NT2/D1 (cell line): ENCODE results near the gene USH1C.

Experiments used
- DNase-seq: peaks from one replicate; pipeline ENCODE4 v3.0.0-alpha.2; 2011; ENCODE audit warnings: low read depth, low spot score
- H3K27me3 ChIP-seq: 2 replicates; pipeline ENCODE4 v1.6.0; 2011; ENCODE audit warnings: mild to moderate bottlenecking; ENCODE audit not compliant: insufficient read length, insufficient read depth
- H3K36me3 ChIP-seq: 2 replicates; pipeline ENCODE4 v1.6.1; 2011; ENCODE audit warnings: mild to moderate bottlenecking, low read length, mixed read lengths; ENCODE audit not compliant: insufficient read depth, insufficient read length
- H3K4me1 ChIP-seq: 2 replicates; pipeline ENCODE4 v1.5.1; 2011; ENCODE audit not compliant: insufficient read depth, insufficient read length
- H3K4me3 ChIP-seq: 2 replicates; pipeline ENCODE4 v1.5.1; 2011; ENCODE audit warnings: low read depth; ENCODE audit not compliant: insufficient read length
- H3K9ac ChIP-seq: 2 replicates; pipeline ENCODE4 v1.6.0; 2011; ENCODE audit warnings: low read depth; ENCODE audit not compliant: insufficient read length
- H3K9me3 ChIP-seq: 2 replicates; pipeline ENCODE4 v1.5.1; 2011; ENCODE audit warnings: mild to moderate bottlenecking, low read length; ENCODE audit not compliant: insufficient read depth
- SUZ12 ChIP-seq: IDR thresholded peaks from 2 replicates; pipeline ENCODE4 v1.6.1; 2011; ENCODE audit not compliant: insufficient read length, insufficient read depth; ENCODE audit errors: extremely low read depth
- YY1 ChIP-seq: IDR thresholded peaks from 2 replicates; pipeline ENCODE4 v1.6.1; 2011; ENCODE audit not compliant: insufficient read length, insufficient read depth
- ZNF274 ChIP-seq: IDR thresholded peaks from 2 replicates; pipeline ENCODE4 v1.6.1; 2011; ENCODE audit warnings: mild to moderate bottlenecking, low read depth, low read length

The USH1C gene

DNA sequence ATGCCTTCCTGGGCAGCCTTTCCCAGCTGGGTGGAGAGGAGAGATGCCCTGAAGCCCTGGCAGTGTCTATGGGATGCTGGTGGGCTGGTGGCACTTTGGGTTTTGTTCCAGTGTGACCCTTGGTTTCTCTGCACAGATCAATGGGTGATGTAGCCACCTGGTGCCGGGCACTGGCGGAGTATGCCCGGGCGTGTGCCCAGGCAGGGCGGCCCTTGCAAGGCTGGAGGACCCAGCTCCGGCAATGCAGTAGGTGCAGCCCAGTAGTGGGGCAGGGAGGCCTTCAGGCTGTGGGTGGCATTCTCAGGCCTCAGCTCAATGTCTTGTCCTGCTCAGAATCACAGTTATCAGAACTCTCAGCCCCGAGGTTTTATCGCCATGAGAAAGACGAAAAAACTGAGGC, 14.7 kb upstream of the USH1C start:
- H3K4me1 ChIP-seq: no peaks in the 10 kb centered on the region
- DNase-seq: no peak
- H3K9ac ChIP-seq: no peak overlapping the region
- H3K9me3 ChIP-seq: no peaks in the 10 kb centered on the region
- H3K27me3 ChIP-seq: no peaks in the 10 kb centered on the region
- no peaks in the 10 kb centered on the region for H3K36me3 ChIP-seq
- H3K4me3 ChIP-seq: no peak overlapping the region
- TF ChIP-seq YY1: no peak
- TF ChIP-seq ZNF274: no peak
- TF ChIP-seq SUZ12: no peak

DNA sequence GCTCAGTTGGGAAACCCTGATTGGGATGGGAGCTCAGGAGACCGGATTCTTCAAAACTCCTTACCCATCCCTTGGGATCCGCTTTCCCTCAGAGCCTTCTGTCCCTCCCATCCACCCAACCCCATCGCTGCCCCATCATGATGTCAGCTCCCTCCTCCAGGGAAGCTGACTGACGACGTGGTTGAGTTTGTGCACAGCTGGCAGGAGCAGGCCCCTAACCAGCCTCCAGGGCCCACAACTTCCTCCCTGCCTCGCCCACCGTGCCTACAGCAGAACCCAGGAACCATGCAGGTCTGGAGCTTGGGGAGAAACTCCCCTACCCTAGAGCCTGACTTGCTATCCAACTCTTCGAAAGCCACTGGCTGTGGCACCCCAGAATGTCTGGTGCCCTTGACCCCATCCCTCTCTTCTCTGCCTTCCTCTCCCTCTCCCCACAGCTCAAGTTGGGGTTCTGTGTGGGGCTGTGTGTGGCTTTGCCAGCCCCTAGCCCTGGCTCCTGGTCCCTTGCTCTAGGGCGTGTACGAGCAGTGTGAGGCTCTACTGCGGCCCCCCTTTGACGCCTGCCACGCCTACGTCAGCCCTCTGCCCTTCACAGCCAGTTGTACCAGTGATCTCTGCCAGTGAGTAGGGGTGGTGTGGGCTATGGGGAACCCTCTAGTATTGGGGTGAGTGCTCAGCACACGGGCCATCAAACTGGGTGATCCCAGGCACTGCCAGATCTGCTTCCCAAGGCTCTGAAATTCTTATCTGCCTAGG, 14.0 kb upstream of the USH1C start:
- no peaks in the 10 kb centered on the region for H3K27me3 ChIP-seq
- no peaks in the 10 kb centered on the region for H3K4me1 ChIP-seq
- TF ChIP-seq SUZ12 (no peak), YY1 (no peak), ZNF274 (no peak)
- H3K36me3 ChIP-seq: no peaks in the 10 kb centered on the region
- no peaks in the 10 kb centered on the region for H3K9me3 ChIP-seq
- no peak overlapping the region for H3K4me3 ChIP-seq
- no peak overlapping the region for H3K9ac ChIP-seq
- no peak for DNase-seq

DNA sequence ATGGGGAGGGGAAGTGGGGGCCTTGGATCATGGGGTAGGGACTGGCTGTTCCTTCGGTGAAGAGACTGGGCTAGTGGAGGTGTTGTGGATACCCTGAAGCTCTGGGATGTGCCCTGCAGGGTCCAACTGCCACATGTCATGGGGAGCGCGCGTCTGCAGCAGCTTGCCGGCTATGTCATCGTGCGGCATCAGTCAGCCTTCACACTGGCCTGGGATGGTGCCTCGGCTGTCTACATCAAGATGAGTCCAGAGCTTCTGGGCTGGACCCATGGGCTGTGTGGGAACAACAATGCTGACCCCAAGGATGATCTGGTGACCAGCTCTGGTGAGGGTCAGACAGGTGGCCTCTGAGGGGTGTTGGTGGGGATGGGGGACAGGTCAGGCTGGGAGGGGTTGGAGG, 12.8 kb upstream of the USH1C start:
- Histone ChIP-seq H3K36me3 (no peaks in the 10 kb centered on the region), H3K4me3 (no peak overlapping the region), H3K9ac (no peak overlapping the region), H3K27me3 (no peaks in the 10 kb centered on the region), H3K4me1 (no peaks in the 10 kb centered on the region), H3K9me3 (no peaks in the 10 kb centered on the region)
- TF ChIP-seq ZNF274 (no peak), SUZ12 (no peak), YY1 (no peak)
- DNase-seq: no peak

DNA sequence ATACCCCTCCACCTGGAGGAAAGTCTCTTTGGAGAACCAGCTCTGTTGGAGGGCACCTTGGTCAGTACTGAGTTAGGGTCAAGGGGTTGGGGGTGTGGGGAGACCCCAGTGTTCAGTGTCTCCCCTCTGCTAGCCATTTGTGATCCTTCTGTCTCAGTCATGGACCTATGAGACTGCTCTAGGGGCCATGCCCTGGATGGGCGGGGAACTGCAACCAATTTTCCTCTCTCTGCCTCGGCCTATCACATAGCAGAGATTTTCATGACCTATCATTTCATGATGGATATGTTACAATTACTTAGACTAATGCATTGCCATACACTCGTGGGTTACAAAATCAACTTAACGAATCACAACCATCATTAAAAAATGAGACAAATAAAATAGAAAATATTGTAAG, 10.3 kb upstream of the USH1C start:
- TF ChIP-seq ZNF274 (no peak), YY1 (no peak), SUZ12 (no peak)
- no peak overlapping the region for H3K9ac ChIP-seq
- no peaks in the 10 kb centered on the region for H3K27me3 ChIP-seq
- no peak overlapping the region for H3K4me3 ChIP-seq
- no peaks in the 10 kb centered on the region for H3K36me3 ChIP-seq
- no peaks in the 10 kb centered on the region for H3K9me3 ChIP-seq
- H3K4me1 ChIP-seq: no peaks in the 10 kb centered on the region
- DNase-seq: no peak

DNA sequence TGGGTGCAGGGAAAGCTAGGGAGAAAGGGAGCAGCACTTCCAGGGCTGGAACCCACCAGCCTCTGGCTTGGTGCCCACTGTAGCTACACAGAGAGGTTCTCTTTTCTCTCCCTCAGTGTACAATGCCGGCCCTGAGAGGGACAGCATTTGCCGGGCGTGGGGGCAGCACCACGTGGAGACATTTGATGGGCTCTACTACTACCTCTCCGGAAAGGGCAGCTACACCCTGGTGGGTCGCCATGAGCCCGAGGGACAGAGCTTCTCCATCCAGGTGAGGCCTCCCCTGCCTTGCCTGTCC, 9.0 kb upstream of the USH1C start:
- Histone ChIP-seq H3K4me1 (no peaks in the 10 kb centered on the region), H3K9me3 (no peaks in the 10 kb centered on the region), H3K4me3 (no peak overlapping the region), H3K36me3 (no peaks in the 10 kb centered on the region), H3K9ac (no peak overlapping the region), H3K27me3 (no peaks in the 10 kb centered on the region)
- no peak for DNase-seq
- TF ChIP-seq SUZ12: no peak
- no peak for TF ChIP-seq YY1
- TF ChIP-seq ZNF274: no peak

DNA sequence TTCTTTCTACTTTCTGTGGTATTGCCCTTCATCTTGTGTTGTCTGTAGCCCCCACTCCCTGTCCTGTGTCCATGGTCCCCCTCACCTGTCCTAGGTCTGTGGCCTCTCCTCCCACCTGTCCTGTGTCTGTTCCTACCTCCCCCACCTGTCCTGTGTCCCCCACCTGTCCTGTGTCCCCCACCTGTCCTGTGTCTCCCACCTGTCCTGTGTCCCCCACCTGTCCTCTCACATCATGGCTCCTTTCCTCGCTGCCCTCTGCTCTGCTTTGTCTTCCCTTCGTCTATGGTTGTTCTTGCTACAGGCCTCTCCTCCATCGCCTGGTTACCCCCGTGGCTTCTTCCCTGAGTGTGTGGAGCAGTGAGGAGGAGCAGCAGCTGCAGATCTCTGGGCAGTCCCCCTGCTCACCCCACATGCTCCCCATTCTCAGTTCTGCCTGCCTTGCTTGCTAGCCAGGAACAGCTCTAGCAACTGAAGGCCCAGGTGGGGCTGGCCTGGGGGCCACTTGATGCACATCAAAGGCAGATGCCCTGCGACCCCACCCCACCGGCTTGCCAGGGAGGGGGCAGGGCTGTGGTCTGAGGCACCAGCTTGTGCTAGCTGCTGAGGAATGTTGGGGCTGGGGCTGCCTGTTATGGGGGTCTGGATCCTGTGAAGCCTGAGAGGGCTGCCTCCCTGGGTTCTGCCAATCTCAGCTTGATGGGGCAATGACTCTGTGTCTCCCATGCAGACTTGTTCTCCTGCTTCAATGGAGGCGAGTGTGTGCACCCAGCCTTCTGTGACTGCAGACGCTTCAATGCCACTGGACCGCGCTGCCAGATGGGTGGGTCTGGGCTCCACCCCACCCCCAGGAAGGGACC, 8.4 kb upstream of the USH1C start:
- TF ChIP-seq ZNF274: no peak
- no peak for TF ChIP-seq YY1
- TF ChIP-seq SUZ12: no peak
- DNase-seq: no peak
- no peaks in the 10 kb centered on the region for H3K36me3 ChIP-seq
- H3K4me1 ChIP-seq: peaks cover 5% of the 10 kb centered on the region
- H3K9me3 ChIP-seq: no peaks in the 10 kb centered on the region
- no peaks in the 10 kb centered on the region for H3K27me3 ChIP-seq
- H3K9ac ChIP-seq: no peak overlapping the region
- no peak overlapping the region for H3K4me3 ChIP-seq

DNA sequence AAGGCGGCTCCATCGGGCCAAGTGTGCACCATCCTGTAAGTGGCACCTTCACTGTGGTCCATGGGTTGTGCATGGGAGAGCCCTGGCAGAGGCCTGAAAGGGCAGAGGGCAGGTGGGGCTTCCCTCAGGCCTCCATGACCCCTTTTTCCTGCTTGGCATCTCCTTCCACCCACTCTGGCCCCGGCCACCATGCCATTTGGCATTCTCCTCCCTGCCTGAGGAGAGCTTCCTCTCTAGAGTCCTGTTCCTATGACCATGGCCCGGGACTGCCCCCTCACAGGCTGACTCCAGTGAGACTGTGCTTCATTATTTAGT, 7.8 kb upstream of the USH1C start:
- Histone ChIP-seq H3K36me3 (no peaks in the 10 kb centered on the region), H3K4me3 (no peak overlapping the region), H3K9me3 (no peaks in the 10 kb centered on the region), H3K27me3 (no peaks in the 10 kb centered on the region), H3K9ac (no peak overlapping the region), H3K4me1 (peaks cover 5% of the 10 kb centered on the region)
- no peak for DNase-seq
- TF ChIP-seq ZNF274 (no peak), YY1 (no peak), SUZ12 (no peak)
